ENCODE measurements around the gene MAP3K21.

The MAP3K21 gene

DNA sequence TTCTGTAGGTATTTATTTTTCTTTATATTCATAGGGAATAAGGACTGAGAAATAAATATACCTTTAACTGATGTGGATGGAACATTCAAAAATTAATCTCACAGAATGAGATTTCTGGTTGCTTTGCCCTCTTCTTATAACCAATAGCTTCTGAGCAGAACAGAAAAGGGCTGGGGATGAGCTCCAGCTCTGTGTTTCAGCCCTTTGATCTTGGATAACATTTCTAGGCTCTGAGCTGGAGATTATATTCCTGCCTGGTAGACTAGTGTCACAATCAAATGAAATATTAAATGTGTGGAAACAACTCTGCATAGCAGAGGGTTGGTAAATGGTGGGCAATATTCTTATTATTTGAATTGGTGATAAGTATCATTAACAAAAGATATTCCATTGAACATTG lies 14.6 kb downstream of the MAP3K21 start:
- Histone ChIP-seq H3K4me1 (ENCODE audit: control insufficient read depth in 1 of 2, insufficient read depth in 2 of 2, low read length in 2 of 2) (peaks cover 0 to 5% of the 10 kb centered on the region in 2 donors), H3K4me3 (ENCODE audit: low read depth in 1 of 2, low read length in 2 of 2) (no peak overlapping the region), H3K27me3 (ENCODE audit: low read depth, low read length) (peaks cover 5% of the 10 kb centered on the region), H3K9me3 (ENCODE audit: control insufficient read depth in 1 of 2, low read length in 2 of 2) (peaks cover 0 to 2% of the 10 kb centered on the region in 2 donors), H3K27ac (ENCODE audit: low read length) (no peak overlapping the region), H3K36me3 (ENCODE audit: control insufficient read depth in 1 of 2, insufficient read depth in 2 of 2, low read length in 2 of 2) (no peaks in the 10 kb centered on the region)

DNA sequence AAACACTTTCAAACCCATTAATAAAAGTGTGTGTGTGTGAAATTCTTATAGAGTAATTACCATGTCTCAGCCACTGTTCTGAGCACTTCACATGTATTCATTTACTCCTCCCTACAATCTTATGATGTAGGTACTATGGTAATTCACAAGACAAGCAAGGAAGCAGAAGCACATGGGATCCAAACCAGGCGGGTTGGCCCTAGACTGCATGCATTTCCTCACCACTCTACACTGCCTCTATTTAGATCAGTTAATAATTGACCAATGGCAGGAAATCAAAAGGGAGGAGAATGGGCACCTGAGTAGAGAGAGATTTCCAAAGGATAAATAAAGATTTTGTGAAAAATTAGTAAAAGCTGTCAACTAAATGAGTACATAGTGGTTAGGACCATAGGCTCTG lies 15.7 kb downstream of the MAP3K21 start:
- Histone ChIP-seq H3K27ac (ENCODE audit: low read length) (no peak overlapping the region), H3K4me3 (ENCODE audit: low read depth in 1 of 2, low read length in 2 of 2) (no peak overlapping the region), H3K4me1 (ENCODE audit: control insufficient read depth in 1 of 2, insufficient read depth in 2 of 2, low read length in 2 of 2) (peaks cover 0 to 5% of the 10 kb centered on the region in 2 donors), H3K9me3 (ENCODE audit: control insufficient read depth in 1 of 2, low read length in 2 of 2) (peaks cover 0 to 2% of the 10 kb centered on the region in 2 donors), H3K27me3 (ENCODE audit: low read depth, low read length) (peaks cover 5% of the 10 kb centered on the region), H3K36me3 (ENCODE audit: control insufficient read depth in 1 of 2, insufficient read depth in 2 of 2, low read length in 2 of 2) (no peaks in the 10 kb centered on the region)

DNA sequence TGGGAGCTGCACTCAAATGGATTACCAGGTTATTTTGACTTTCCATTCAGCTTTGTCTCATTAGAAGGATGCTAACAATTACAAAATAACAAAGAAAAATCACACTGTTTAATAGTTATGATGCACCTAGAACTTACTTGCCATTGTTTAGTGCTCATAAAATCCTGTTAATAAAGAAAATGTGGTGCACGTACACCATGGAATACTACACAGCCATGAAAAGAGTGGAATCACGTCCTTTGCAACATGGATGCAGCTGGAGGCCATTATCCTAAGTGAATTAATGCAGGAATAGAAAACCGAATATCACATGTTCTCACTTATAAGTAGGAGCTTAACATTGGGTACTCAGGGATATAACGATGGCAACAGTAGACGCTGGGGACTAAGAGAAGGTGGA lies 19.8 kb downstream of the MAP3K21 start:
- Histone ChIP-seq H3K4me1 (ENCODE audit: control insufficient read depth in 1 of 2, insufficient read depth in 2 of 2, low read length in 2 of 2) (no peaks in the 10 kb centered on the region), H3K36me3 (ENCODE audit: control insufficient read depth in 1 of 2, insufficient read depth in 2 of 2, low read length in 2 of 2) (no peaks in the 10 kb centered on the region), H3K27me3 (ENCODE audit: low read depth, low read length) (peaks cover 5% of the 10 kb centered on the region), H3K27ac (ENCODE audit: low read length) (no peak overlapping the region), H3K9me3 (ENCODE audit: control insufficient read depth in 1 of 2, low read length in 2 of 2) (peaks cover 0 to 2% of the 10 kb centered on the region in 2 donors), H3K4me3 (ENCODE audit: low read depth in 1 of 2, low read length in 2 of 2) (no peak overlapping the region)

DNA sequence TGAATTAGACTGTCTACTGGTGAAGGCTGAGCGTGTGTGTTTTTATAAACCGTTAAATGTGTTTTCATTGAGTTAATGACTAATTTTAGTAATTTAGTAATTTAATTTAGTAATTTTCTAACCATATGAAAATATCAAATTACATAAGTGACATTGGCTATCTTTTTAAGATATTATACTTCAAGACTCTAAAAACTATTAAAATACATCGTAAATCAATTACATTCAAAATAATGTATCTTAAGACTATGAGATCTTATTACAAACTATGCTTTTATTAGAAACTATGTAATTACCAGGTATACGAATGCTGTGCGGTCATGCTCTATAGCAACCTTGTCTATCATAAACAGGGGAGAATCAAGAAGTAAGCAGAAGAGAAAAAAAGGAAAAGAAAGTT lies 21.6 kb downstream of the MAP3K21 start:
- H3K27ac ChIP-seq (ENCODE audit: low read length): no peak overlapping the region

DNA sequence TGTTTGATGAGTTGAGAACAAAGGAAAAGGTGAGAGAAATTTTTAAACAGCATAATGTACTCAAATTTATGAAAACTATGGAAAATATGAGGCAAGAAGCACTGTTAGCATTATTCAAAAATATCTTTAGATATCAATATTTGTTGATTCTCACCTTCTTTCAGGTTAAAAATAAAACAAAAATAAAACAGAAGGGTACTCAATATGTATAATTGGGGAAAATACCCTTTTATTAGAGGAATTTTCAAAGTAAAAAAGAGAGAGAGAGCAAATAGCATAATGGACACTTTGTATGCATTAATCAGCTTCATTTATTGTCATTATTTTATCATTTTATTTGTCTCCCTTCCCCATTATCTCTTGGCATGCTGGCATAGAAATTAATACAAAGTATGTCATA lies 27.5 kb downstream of the MAP3K21 start:
- Histone ChIP-seq H3K36me3 (ENCODE audit: control insufficient read depth in 1 of 2, insufficient read depth in 2 of 2, low read length in 2 of 2) (no peaks in the 10 kb centered on the region), H3K27ac (ENCODE audit: low read length) (no peak overlapping the region), H3K9me3 (ENCODE audit: control insufficient read depth in 1 of 2, low read length in 2 of 2) (no peaks in the 10 kb centered on the region), H3K27me3 (ENCODE audit: low read depth, low read length) (no peaks in the 10 kb centered on the region), H3K4me3 (ENCODE audit: low read depth in 1 of 2, low read length in 2 of 2) (no peak overlapping the region), H3K4me1 (ENCODE audit: control insufficient read depth in 1 of 2, insufficient read depth in 2 of 2, low read length in 2 of 2) (no peaks in the 10 kb centered on the region)

More for the DNA sequence above, 21.6 kb downstream of the MAP3K21 start:
- Histone ChIP-seq H3K36me3 (ENCODE audit: control insufficient read depth in 1 of 2, insufficient read depth in 2 of 2, low read length in 2 of 2) (no peaks in the 10 kb centered on the region), H3K9me3 (ENCODE audit: control insufficient read depth in 1 of 2, low read length in 2 of 2) (peaks cover 0 to 2% of the 10 kb centered on the region in 2 donors), H3K4me1 (ENCODE audit: control insufficient read depth in 1 of 2, insufficient read depth in 2 of 2, low read length in 2 of 2) (no peaks in the 10 kb centered on the region), H3K27me3 (ENCODE audit: low read depth, low read length) (no peaks in the 10 kb centered on the region), H3K4me3 (ENCODE audit: low read depth in 1 of 2, low read length in 2 of 2) (no peak overlapping the region)

DNA sequence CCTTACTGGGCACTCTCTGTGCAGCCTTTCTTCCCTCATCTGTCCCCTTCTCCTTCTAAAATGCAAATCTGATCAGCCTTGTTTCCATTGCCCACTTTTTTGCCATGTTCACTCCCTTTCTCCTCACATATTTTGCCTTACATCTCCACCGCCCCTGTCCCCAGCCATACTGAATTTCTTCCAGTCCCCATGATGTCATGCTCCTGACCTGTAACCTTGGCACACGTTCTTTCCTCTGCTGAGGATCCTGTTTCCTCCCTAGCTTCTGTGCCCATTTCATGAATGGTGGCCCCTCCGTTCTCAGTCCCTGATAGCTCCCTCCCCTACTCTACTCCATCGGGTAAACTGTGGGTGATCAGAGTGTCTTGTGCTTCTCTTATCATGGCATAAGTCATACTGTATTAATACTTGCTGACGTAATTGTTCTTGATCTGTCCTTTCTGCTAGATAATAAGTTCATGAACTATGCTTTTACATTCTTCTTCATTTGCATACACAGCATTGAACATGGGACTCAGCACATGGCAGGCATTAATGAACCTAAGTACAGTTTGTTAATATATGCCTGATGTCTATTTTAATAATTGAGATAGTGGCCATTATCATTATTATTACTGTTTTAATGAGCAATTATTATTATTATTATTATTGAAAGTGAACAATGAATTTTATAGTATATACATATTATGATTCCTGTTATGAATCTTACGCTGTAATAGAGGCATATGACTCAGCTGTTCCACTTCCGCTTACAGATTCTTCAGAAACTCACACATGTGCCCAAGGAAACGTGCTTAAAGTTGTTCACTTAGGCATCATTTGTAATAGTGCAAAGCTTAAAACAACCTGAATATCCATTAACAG lies 28.5 kb downstream of the MAP3K21 start:
- H3K4me1 ChIP-seq (ENCODE audit: control insufficient read depth in 1 of 2, insufficient read depth in 2 of 2, low read length in 2 of 2): no peaks in the 10 kb centered on the region
- no peak overlapping the region for H3K4me3 ChIP-seq (ENCODE audit: low read depth in 1 of 2, low read length in 2 of 2)
- no peaks in the 10 kb centered on the region for H3K27me3 ChIP-seq (ENCODE audit: low read depth, low read length)
- no peaks in the 10 kb centered on the region for H3K36me3 ChIP-seq (ENCODE audit: control insufficient read depth in 1 of 2, insufficient read depth in 2 of 2, low read length in 2 of 2)
- no peak overlapping the region for H3K27ac ChIP-seq (ENCODE audit: low read length)
- no peaks in the 10 kb centered on the region for H3K9me3 ChIP-seq (ENCODE audit: control insufficient read depth in 1 of 2, low read length in 2 of 2)

DNA sequence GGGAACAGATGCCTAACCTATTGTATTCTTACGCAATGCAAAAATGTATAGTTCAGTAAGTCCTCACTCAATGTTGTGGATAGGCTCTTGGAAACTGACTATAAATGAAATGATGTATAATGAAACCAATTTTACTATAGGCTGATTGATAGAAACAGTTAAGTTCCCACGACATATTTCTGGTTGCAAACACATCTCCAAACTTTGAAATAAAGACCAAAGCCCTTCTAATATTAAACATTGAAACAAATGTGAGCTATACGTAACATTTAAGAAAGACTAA lies 29.1 kb downstream of the MAP3K21 start:
- Histone ChIP-seq H3K4me1 (ENCODE audit: control insufficient read depth in 1 of 2, insufficient read depth in 2 of 2, low read length in 2 of 2) (no peaks in the 10 kb centered on the region), H3K4me3 (ENCODE audit: low read depth in 1 of 2, low read length in 2 of 2) (no peak overlapping the region), H3K27me3 (ENCODE audit: low read depth, low read length) (no peaks in the 10 kb centered on the region), H3K9me3 (ENCODE audit: control insufficient read depth in 1 of 2, low read length in 2 of 2) (no peaks in the 10 kb centered on the region), H3K27ac (ENCODE audit: low read length) (no peak overlapping the region), H3K36me3 (ENCODE audit: control insufficient read depth in 1 of 2, insufficient read depth in 2 of 2, low read length in 2 of 2) (no peaks in the 10 kb centered on the region)

DNA sequence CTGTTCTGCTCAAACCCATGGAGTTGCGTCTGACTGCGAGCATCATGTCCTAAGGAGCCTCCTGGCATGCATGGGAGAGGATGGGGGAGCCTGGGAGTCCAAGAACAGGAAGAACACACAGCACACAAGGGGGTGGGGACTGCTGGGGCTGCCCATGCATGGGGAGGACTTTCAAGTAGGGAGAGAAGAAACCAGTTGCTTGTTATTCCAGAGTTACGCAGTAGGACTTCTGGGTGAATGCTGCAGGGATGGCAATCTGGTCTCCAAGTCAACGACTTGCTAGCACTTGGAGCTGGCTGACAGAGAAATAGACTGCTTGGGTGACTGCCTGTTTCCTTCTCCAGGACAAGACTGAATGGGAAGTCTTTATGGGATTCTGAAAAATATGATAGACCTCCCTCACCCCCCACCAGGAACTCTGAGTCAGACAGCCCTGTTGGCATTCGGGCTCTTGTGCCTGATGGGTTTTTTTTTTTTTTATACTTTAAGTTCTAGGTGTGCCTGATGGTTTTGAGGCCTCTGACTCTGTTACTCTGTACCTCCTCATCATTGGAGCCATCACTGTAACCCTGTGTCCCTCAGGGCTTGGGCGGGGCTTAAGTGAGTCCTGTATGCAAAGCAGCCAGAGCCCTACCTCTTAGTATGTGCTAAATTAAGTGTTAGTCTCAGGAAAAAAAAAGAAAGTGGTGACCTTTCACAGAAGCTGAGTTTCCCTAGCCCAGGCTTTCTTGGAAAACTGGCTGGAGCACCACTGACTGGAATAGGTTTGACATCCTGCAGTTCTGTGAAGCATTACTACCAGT lies 30.3 kb downstream of the MAP3K21 start:
- H3K4me3 ChIP-seq (ENCODE audit: low read depth in 1 of 2, low read length in 2 of 2): no peak overlapping the region
- H3K27me3 ChIP-seq (ENCODE audit: low read depth, low read length): no peaks in the 10 kb centered on the region
- H3K27ac ChIP-seq (ENCODE audit: low read length): no peak overlapping the region
- H3K9me3 ChIP-seq (ENCODE audit: control insufficient read depth in 1 of 2, low read length in 2 of 2): no peaks in the 10 kb centered on the region
- H3K4me1 ChIP-seq (ENCODE audit: control insufficient read depth in 1 of 2, insufficient read depth in 2 of 2, low read length in 2 of 2): no peaks in the 10 kb centered on the region
- no peaks in the 10 kb centered on the region for H3K36me3 ChIP-seq (ENCODE audit: control insufficient read depth in 1 of 2, insufficient read depth in 2 of 2, low read length in 2 of 2)

DNA sequence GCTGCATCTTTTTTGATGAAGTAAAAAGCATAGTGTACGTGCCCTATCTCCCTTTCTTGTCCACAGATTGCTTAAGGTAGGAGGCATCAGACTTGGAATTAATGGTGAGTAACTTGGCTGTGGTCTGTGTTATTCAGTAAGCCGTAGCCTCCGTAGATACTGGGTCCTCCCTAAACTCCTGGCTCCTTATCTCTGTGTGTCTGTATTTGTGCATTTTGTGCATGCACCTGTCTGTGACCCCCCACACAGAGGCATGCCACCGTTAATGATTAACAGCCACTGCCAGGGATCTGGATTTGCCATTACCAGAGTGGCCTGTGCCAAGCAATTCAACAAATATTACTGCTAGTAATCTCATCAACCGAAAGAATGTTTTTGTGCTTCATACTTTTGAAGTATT lies 31.9 kb downstream of the MAP3K21 start:
- H3K36me3 ChIP-seq (ENCODE audit: control insufficient read depth in 1 of 2, insufficient read depth in 2 of 2, low read length in 2 of 2): no peaks in the 10 kb centered on the region
- H3K9me3 ChIP-seq (ENCODE audit: control insufficient read depth in 1 of 2, low read length in 2 of 2): no peaks in the 10 kb centered on the region
- H3K27me3 ChIP-seq (ENCODE audit: low read depth, low read length): no peaks in the 10 kb centered on the region
- no peak overlapping the region for H3K4me3 ChIP-seq (ENCODE audit: low read depth in 1 of 2, low read length in 2 of 2)
- H3K4me1 ChIP-seq (ENCODE audit: control insufficient read depth in 1 of 2, insufficient read depth in 2 of 2, low read length in 2 of 2): no peaks in the 10 kb centered on the region
- no peak overlapping the region for H3K27ac ChIP-seq (ENCODE audit: low read length)

DNA sequence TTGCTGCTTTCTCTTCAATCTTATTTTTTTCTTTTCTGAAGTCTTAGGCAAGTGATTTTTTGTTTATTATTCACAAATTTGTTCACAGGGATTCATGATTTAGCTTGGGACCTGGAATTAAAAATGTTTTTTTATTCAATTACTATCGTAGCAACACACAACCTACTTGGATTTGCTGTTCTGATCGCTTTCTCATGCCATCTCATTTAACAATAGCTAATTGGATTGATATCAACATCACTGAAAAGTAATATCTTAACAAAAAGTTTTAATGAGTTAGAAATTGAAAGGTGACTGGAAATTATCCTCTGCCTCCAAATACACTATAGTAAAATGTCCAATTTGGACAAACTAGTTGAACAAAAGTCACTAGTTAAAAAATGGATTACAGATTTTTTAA lies 32.4 kb downstream of the MAP3K21 start:
- Histone ChIP-seq H3K4me3 (ENCODE audit: low read depth in 1 of 2, low read length in 2 of 2) (no peak overlapping the region), H3K36me3 (ENCODE audit: control insufficient read depth in 1 of 2, insufficient read depth in 2 of 2, low read length in 2 of 2) (no peaks in the 10 kb centered on the region), H3K27me3 (ENCODE audit: low read depth, low read length) (no peaks in the 10 kb centered on the region), H3K9me3 (ENCODE audit: control insufficient read depth in 1 of 2, low read length in 2 of 2) (no peaks in the 10 kb centered on the region), H3K4me1 (ENCODE audit: control insufficient read depth in 1 of 2, insufficient read depth in 2 of 2, low read length in 2 of 2) (no peaks in the 10 kb centered on the region), H3K27ac (ENCODE audit: low read length) (no peak overlapping the region)

DNA sequence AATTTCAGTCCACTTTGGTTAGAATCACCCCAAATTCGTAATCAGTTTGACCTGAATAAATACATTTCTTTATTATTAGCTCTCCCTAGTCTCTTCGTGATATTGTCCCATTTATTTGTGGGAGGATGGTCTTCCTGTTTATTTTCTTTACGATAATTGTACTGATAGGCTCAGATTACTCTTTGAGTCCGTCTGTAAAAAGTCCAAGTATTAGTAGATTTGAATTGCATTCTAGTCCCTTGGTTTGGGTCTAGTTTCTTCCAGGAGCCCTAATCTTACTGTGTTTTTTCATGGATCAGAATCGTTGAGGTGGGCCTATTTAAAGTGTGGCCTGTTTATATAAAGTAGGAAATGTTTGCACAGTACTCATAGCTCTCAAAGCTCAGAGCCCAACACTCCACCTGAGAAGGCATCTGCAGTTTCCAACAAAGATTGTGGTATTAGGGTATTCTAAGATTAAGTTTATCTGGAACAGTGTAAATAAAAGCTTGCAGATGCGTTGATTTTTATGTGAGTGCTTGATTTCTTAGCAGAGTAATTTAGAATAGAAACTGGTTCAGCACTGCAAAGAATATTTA lies 33.1 kb downstream of the MAP3K21 start:
- no peaks in the 10 kb centered on the region for H3K9me3 ChIP-seq (ENCODE audit: control insufficient read depth in 1 of 2, low read length in 2 of 2)
- no peaks in the 10 kb centered on the region for H3K4me1 ChIP-seq (ENCODE audit: control insufficient read depth in 1 of 2, insufficient read depth in 2 of 2, low read length in 2 of 2)
- no peak overlapping the region for H3K27ac ChIP-seq (ENCODE audit: low read length)
- H3K4me3 ChIP-seq (ENCODE audit: low read depth in 1 of 2, low read length in 2 of 2): no peak overlapping the region
- H3K27me3 ChIP-seq (ENCODE audit: low read depth, low read length): no peaks in the 10 kb centered on the region
- H3K36me3 ChIP-seq (ENCODE audit: control insufficient read depth in 1 of 2, insufficient read depth in 2 of 2, low read length in 2 of 2): no peaks in the 10 kb centered on the region
